KMS-11 (cell line): ENCODE results near the gene TPO.

Source experiments
- H2AFZ ChIP-seq: fragments of 200-600 bp; sonication (generic); 2 replicates; pipeline ENCODE4 v1.6.1; 2016; ENCODE audit warnings: antibody characterized with exemption, mixed run types, low read depth
- H3K27ac ChIP-seq: fragments of 200-600 bp; sonication (generic); 2 replicates; pipeline ENCODE4 v1.6.1; 2016; ENCODE audit warnings: mild to moderate bottlenecking, mixed run types
- H3K27me3 ChIP-seq: fragments of 200-600 bp; sonication (generic); 2 replicates; pipeline ENCODE4 v1.6.1; 2017; ENCODE audit warnings: mild to moderate bottlenecking, low read depth, mixed run types, moderate library complexity; ENCODE audit not compliant: insufficient read depth
- H3K36me3 ChIP-seq: fragments of 200-600 bp; sonication (generic); 2 replicates; pipeline ENCODE4 v1.6.1; 2017; ENCODE audit warnings: mild to moderate bottlenecking, mixed run types; ENCODE audit not compliant: insufficient read depth
- H3K4me1 ChIP-seq: fragments of 200-600 bp; sonication (generic); 2 replicates; pipeline ENCODE4 v1.6.1; 2016; ENCODE audit warnings: mild to moderate bottlenecking, low read depth, mixed run types; ENCODE audit not compliant: poor library complexity, severe bottlenecking
- H3K4me2 ChIP-seq: fragments of 200-600 bp; sonication (generic); 2 replicates; pipeline ENCODE4 v1.7.0; 2016; ENCODE audit warnings: mild to moderate bottlenecking, mixed run types
- H3K4me3 ChIP-seq: fragments of 200-600 bp; sonication (generic); IDR thresholded peaks from 2 replicates; pipeline ENCODE4 v1.6.1; 2017; ENCODE audit warnings: low read depth, low read length, mixed read lengths; ENCODE audit not compliant: insufficient read depth
- H3K79me2 ChIP-seq: fragments of 200-600 bp; sonication (generic); 2 replicates; pipeline ENCODE4 v1.6.1; 2016; ENCODE audit warnings: low read depth, mixed run types; ENCODE audit not compliant: insufficient read depth
- H3K9ac ChIP-seq: fragments of 200-600 bp; sonication (generic); 2 replicates; pipeline ENCODE4 v1.6.1; 2016; ENCODE audit warnings: mild to moderate bottlenecking, mixed run types
- H4K20me1 ChIP-seq: fragments of 200-600 bp; sonication (generic); 2 replicates; pipeline ENCODE4 v1.6.1; 2016; ENCODE audit warnings: mild to moderate bottlenecking, mixed run types; ENCODE audit not compliant: insufficient read depth
- CTCF ChIP-seq: fragments of 200-600 bp; sonication (generic); conservative IDR thresholded peaks from 2 replicates; pipeline ENCODE4 v1.6.1; 2017; ENCODE audit warnings: low read depth, mild to moderate bottlenecking, antibody characterized with exemption, low read length, moderate library complexity, mixed read lengths

Gene TPO

GRCh38 chr2:1422131-1422530 is 8.9 kb downstream of the TPO start:
- Histone ChIP-seq H3K4me2 (no peak overlapping the region), H3K27ac (no peak overlapping the region), H3K36me3 (no peaks in the 10 kb centered on the region), H2AFZ (no peak overlapping the region), H3K27me3 (no peaks in the 10 kb centered on the region), H3K9ac (no peak overlapping the region), H3K79me2 (no peaks in the 10 kb centered on the region), H3K4me3 (no peak overlapping the region), H4K20me1 (no peaks in the 10 kb centered on the region), H3K4me1 (no peaks in the 10 kb centered on the region)
- TF ChIP-seq CTCF: no peak

- Histone ChIP-seq H3K9ac (no peak overlapping the region), H3K79me2 (no peaks in the 10 kb centered on the region), H3K27me3 (no peaks in the 10 kb centered on the region), H3K4me1 (no peaks in the 10 kb centered on the region), H3K4me2 (no peak overlapping the region), H4K20me1 (no peaks in the 10 kb centered on the region), H3K36me3 (no peaks in the 10 kb centered on the region), H3K4me3 (no peak overlapping the region), H3K27ac (no peak overlapping the region), H2AFZ (no peak overlapping the region)
- no peak for TF ChIP-seq CTCF
These were observed 9.5 kb downstream of the TPO start for GRCh38 chr2:1422716-1423285.

GRCh38 chr2:1427086-1427485 is 13.8 kb downstream of the TPO start:
- TF ChIP-seq CTCF: no peak
- H3K79me2 ChIP-seq: no peaks in the 10 kb centered on the region
- H3K27me3 ChIP-seq: no peaks in the 10 kb centered on the region
- H3K4me2 ChIP-seq: no peak overlapping the region
- H3K9ac ChIP-seq: no peak overlapping the region
- H3K27ac ChIP-seq: no peak overlapping the region
- no peaks in the 10 kb centered on the region for H3K36me3 ChIP-seq
- no peaks in the 10 kb centered on the region for H3K4me1 ChIP-seq
- no peaks in the 10 kb centered on the region for H4K20me1 ChIP-seq
- no peak overlapping the region for H3K4me3 ChIP-seq
- no peak overlapping the region for H2AFZ ChIP-seq

- H3K27ac ChIP-seq: no peak overlapping the region
- no peak for TF ChIP-seq CTCF
- H3K9ac ChIP-seq: no peak overlapping the region
- no peaks in the 10 kb centered on the region for H3K4me1 ChIP-seq
- no peaks in the 10 kb centered on the region for H4K20me1 ChIP-seq
- no peak overlapping the region for H3K4me3 ChIP-seq
- no peak overlapping the region for H3K4me2 ChIP-seq
- H2AFZ ChIP-seq: no peak overlapping the region
- no peaks in the 10 kb centered on the region for H3K36me3 ChIP-seq
- no peaks in the 10 kb centered on the region for H3K79me2 ChIP-seq
- no peaks in the 10 kb centered on the region for H3K27me3 ChIP-seq
These were observed 16.6 kb downstream of the TPO start for GRCh38 chr2:1429895-1430294.

GRCh38 chr2:1430491-1430890 is 17.2 kb downstream of the TPO start:
- Histone ChIP-seq H3K4me1 (no peaks in the 10 kb centered on the region), H4K20me1 (no peaks in the 10 kb centered on the region), H3K79me2 (no peaks in the 10 kb centered on the region), H3K4me2 (no peak overlapping the region), H3K4me3 (no peak overlapping the region), H2AFZ (no peak overlapping the region), H3K27me3 (no peaks in the 10 kb centered on the region), H3K36me3 (no peaks in the 10 kb centered on the region), H3K27ac (no peak overlapping the region), H3K9ac (no peak overlapping the region)
- TF ChIP-seq CTCF: no peak
